GM19193 (cell line): ENCODE results near the gene PRTG.

ENCODE experiments used
- POLR2A ChIP-seq: IDR thresholded peaks from 4 replicates; pipeline ENCODE4 v1.6.1; 2011; ENCODE audit not compliant: insufficient read depth, insufficient read length; ENCODE audit errors: extremely low read depth

Gene PRTG

DNA sequence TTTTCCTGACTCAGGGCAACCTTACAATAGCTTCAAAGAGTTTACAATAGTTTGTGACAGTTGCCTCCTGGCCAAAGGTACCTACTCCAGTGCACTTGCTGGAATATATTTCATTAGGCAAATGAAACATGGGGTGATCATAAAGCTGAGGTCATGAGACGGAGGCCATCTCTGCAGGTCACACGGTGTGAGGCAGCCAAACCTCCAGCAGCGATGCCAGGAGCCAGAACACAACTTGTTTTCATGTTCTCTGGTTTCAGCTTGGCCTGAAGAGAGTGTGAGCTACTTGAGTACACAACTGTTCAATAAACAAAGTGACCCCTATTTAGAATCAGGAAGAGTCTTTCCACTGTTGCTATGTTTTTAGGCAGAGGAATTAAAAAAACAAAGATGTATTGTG is 112.1 kb downstream of the PRTG start:
- TF ChIP-seq POLR2A, result no peak

- TF ChIP-seq POLR2A, result no peak
Measured at GRCh38 chr15:55628369-55628730, 114.6 kb downstream of the PRTG start.

GRCh38 chr15:55627730-55628368 is 115.1 kb downstream of the PRTG start:
- TF ChIP-seq POLR2A, result no peak

- no peak for TF ChIP-seq POLR2A
Measured at GRCh38 chr15:55619783-55620182, 123.2 kb downstream of the PRTG start.

DNA sequence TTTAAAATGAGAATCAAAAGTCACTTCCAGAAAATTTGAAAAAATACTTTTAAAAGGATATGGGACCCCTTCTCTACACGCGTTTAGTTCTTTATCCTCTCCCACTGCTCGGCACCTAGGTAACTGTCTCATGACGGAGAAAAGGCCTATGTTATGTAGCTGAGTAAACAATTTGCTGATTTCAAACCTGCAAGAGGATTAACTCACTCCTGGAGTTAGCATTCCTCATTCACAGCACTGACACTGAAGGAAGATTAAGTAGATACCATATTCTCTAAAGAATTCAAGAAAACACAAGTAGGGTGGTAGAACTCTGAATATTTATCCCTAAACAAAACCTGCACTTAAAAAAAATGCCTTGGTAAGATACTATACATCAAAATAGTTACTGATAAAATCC is 124.6 kb downstream of the PRTG start:
- TF ChIP-seq POLR2A, result no peak

DNA sequence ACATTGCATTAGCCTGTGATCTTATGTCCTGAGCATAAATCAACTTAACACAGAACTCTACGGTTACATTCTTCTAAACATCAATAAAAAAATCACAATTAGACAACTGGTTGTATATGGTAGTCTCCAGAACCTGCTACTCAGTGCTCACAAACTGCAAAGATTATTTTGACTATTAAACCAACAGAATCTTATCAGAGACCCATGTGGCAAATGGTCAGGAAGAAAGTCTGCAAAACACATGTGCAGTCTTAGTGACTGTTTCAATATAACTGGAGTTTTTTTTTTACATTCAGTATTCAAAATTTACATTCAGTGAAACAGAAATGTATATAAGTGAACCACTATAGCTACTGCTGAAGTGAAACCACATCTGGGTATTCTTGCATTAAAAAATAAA is 127.5 kb downstream of the PRTG start:
- no peak for TF ChIP-seq POLR2A

DNA sequence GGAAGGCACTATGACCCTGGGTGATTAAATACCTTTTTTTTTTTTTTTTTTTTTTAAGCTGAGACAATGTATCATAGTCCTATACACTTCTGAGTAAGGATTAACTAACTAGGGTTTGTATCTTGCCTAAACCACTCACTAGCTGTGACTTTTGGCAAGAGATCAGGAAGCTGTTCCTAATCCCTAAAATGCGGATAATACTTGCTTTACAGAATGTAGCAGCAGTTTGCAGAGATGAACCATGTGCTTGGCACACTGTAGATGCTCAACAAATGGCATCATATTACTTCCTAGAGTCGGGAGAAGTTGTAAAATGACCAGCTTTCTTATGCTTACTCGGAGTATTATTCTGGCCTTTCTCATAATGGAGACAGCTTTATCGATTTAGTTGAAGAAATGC is 129.2 kb downstream of the PRTG start:
- TF ChIP-seq POLR2A, result no peak

- TF ChIP-seq POLR2A, result no peak
Measured at GRCh38 chr15:55606214-55606613, 136.7 kb downstream of the PRTG start.

DNA sequence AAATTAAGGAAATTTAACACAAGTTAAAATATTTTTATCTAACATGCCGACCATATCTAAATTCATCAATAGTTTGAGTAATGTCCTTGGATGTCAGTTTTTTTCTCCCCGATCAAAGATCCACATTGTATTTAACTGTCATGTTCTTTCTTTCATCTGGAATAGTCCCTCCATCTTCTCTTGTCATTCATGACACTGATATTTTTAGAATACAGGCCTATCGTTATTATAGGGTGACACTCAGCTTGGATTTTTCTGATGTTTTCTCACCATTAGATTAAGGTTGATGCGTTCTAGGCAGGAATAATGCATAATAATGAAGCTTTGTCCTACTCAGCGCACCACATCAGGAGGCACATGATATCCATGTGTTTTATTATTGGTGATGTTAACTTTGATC is 141.6 kb downstream of the PRTG start:
- TF ChIP-seq POLR2A, result no peak

- no peak for TF ChIP-seq POLR2A
Measured at GRCh38 chr15:55599439-55599838, 143.5 kb downstream of the PRTG start.

DNA sequence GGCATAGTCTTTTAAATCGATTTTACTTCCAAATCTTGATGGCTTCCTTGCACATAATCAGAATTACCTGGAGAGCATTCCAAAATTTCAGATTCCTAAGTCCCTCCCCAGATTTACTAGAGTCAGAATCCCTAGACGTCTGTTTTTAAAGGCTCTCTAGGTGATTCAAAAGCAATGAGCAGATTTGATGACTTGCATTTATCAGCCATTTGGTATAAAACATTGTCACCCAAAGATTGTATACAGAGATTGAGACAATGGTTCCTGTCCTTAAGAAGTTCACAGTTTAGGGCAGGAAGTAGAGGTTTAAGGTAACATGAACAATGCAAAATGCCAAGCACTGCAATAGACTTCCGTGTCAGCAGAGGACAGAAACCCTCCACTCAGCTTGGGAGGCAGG is 152.2 kb downstream of the PRTG start:
- no peak for TF ChIP-seq POLR2A

DNA sequence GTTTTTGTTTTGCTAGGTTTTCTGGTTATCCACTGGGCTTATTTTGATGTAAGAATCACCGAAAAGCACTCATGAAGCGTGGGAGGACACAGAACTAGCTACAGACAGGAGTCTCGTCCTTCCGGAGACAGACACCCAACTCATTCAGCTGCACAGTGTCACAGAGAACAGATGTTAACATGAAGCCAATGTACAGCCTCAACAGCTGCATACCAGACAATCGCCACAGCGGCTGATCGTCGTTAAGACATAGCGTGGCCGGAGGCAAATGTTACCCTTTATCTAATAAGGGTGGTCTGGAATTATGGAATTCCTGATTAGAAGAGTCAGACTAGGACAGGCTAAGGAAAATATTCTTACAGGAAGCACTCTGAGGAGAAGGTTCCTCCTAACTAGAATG is 153.7 kb downstream of the PRTG start:
- no peak for TF ChIP-seq POLR2A

GRCh38 chr15:55588815-55589115 is 154.2 kb downstream of the PRTG start:
- no peak for TF ChIP-seq POLR2A

DNA sequence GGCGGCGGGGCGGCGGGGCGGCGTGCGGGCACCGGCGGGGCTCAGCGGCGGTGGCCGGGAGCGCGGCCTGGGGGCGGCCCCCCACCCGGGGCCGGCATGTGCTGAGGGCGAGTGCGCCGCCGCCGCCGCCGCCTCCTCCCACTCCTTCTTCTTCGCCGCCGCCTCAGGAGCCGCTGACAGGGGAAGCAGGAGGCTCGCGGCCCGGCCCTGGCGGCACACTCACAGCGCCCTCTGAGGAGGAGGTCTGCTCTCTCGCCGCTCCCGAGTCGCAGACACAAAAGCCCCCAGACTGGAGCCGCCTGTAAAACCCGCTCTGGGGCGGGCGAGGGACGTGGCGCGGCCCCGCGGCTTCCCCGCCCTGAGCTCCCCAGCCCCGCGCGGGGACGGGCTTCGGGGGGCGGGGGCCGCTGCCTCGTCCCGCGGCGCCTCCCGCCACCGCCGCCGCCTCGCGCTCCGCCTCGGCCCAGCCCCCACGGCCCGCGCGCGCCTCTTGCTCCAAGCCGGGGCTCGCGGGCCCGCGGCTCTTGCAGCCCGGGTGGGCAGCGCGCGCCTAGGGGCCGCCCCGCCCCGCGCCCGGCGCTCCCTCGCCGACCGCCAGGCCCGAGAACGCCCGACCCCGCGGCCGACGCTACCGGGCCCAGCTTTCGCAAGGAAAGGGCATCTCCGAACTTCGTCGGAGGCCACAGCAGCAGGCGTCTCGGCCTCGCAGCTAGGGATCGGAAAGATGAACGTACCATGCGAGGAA is 154.7 kb downstream of the PRTG start, which contains the start of gene PYGO1:
TSS of gene PYGO1 (minus strand) at position 276 of the 745 bp plus-strand sequence. CDS start 462 bp downstream, outside the sequence.
- TF ChIP-seq POLR2A, result no peak

- no peak for TF ChIP-seq POLR2A
Measured at GRCh38 chr15:55587321-55588069, 155.5 kb downstream of the PRTG start.

DNA sequence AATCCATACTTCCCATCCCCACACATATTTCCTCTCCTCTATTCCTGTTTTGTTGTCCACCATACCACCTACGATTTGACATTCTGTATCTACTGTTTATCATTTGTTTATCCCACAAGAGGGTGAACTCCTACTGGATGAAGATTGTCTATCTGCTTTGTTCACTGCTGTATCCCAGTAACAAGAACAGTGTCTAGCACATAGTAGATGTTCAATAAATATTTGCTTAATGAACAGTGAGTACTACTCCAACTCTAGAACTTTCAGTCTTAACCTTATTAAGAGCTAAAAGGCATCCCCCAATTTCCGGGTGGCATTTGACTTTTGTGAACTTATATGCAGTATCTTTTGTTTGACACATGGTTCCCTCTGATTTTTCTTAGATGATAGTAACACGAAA is 156.1 kb downstream of the PRTG start:
- TF ChIP-seq POLR2A, result no peak

- no peak for TF ChIP-seq POLR2A
Measured at GRCh38 chr15:55576943-55577342, 166.0 kb downstream of the PRTG start.

- no peak for TF ChIP-seq POLR2A
Measured at GRCh38 chr15:55574096-55574495, 168.9 kb downstream of the PRTG start.
